Measurements from ENCODE around the gene CUBN.

CUBN gene

GRCh38 chr10:17085011-17085725 lies 44.4 kb downstream of the CUBN start:
- Histone ChIP-seq H3K27ac (no peak overlapping the region), H2AFZ (ENCODE audit: low read depth) (no peak overlapping the region), H3K36me3 (ENCODE audit: insufficient read depth) (no peaks in the 10 kb centered on the region), H3K4me2 (no peak overlapping the region), H3K4me3 (IDR thresholded peaks at IDR 0.05; ENCODE audit: insufficient read depth, low read depth, low read length) (no peak overlapping the region), H4K20me1 (ENCODE audit: insufficient read depth) (no peaks in the 10 kb centered on the region), H3K9ac (no peak overlapping the region), H3K27me3 (ENCODE audit: insufficient read depth, low read depth) (no peaks in the 10 kb centered on the region), H3K4me1 (ENCODE audit: low read depth, poor library complexity, severe bottlenecking) (no peaks in the 10 kb centered on the region), H3K79me2 (ENCODE audit: insufficient read depth, low read depth) (no peaks in the 10 kb centered on the region)
- TF ChIP-seq CTCF (conservative IDR thresholded peaks at IDR 0.05; ENCODE audit: low read depth, low read length): no peak

GRCh38 chr10:17084258-17084657 lies 45.4 kb downstream of the CUBN start:
- H3K4me3 ChIP-seq (IDR thresholded peaks at IDR 0.05; ENCODE audit: insufficient read depth, low read depth, low read length): no peak overlapping the region
- H3K4me1 ChIP-seq (ENCODE audit: low read depth, poor library complexity, severe bottlenecking): no peaks in the 10 kb centered on the region
- no peaks in the 10 kb centered on the region for H3K79me2 ChIP-seq (ENCODE audit: insufficient read depth, low read depth)
- H3K36me3 ChIP-seq (ENCODE audit: insufficient read depth): no peaks in the 10 kb centered on the region
- H3K9ac ChIP-seq: no peak overlapping the region
- H4K20me1 ChIP-seq (ENCODE audit: insufficient read depth): no peaks in the 10 kb centered on the region
- no peak overlapping the region for H3K4me2 ChIP-seq
- no peak overlapping the region for H3K27ac ChIP-seq
- H2AFZ ChIP-seq (ENCODE audit: low read depth): no peak overlapping the region
- no peaks in the 10 kb centered on the region for H3K27me3 ChIP-seq (ENCODE audit: insufficient read depth, low read depth)
- TF ChIP-seq CTCF (conservative IDR thresholded peaks at IDR 0.05; ENCODE audit: low read depth, low read length): no peak

- H3K4me1 ChIP-seq (ENCODE audit: low read depth, poor library complexity, severe bottlenecking): no peaks in the 10 kb centered on the region
- no peaks in the 10 kb centered on the region for H4K20me1 ChIP-seq (ENCODE audit: insufficient read depth)
- H3K4me3 ChIP-seq (IDR thresholded peaks at IDR 0.05; ENCODE audit: insufficient read depth, low read depth, low read length): no peak overlapping the region
- no peak overlapping the region for H3K9ac ChIP-seq
- H3K79me2 ChIP-seq (ENCODE audit: insufficient read depth, low read depth): no peaks in the 10 kb centered on the region
- H2AFZ ChIP-seq (ENCODE audit: low read depth): no peak overlapping the region
- no peaks in the 10 kb centered on the region for H3K36me3 ChIP-seq (ENCODE audit: insufficient read depth)
- no peak for TF ChIP-seq CTCF (conservative IDR thresholded peaks at IDR 0.05; ENCODE audit: low read depth, low read length)
- no peaks in the 10 kb centered on the region for H3K27me3 ChIP-seq (ENCODE audit: insufficient read depth, low read depth)
- no peak overlapping the region for H3K27ac ChIP-seq
- no peak overlapping the region for H3K4me2 ChIP-seq
These were observed 48.2 kb downstream of the CUBN start for GRCh38 chr10:17081431-17081830.

- TF ChIP-seq CTCF (conservative IDR thresholded peaks at IDR 0.05; ENCODE audit: low read depth, low read length): no peak
- Histone ChIP-seq H3K36me3 (ENCODE audit: insufficient read depth) (no peaks in the 10 kb centered on the region), H3K4me3 (IDR thresholded peaks at IDR 0.05; ENCODE audit: insufficient read depth, low read depth, low read length) (no peak overlapping the region), H3K9ac (no peak overlapping the region), H3K4me1 (ENCODE audit: low read depth, poor library complexity, severe bottlenecking) (no peaks in the 10 kb centered on the region), H3K27me3 (ENCODE audit: insufficient read depth, low read depth) (no peaks in the 10 kb centered on the region), H2AFZ (ENCODE audit: low read depth) (no peak overlapping the region), H3K27ac (no peak overlapping the region), H3K4me2 (no peak overlapping the region), H3K79me2 (ENCODE audit: insufficient read depth, low read depth) (no peaks in the 10 kb centered on the region), H4K20me1 (ENCODE audit: insufficient read depth) (no peaks in the 10 kb centered on the region)
These were observed 51.7 kb downstream of the CUBN start for GRCh38 chr10:17077890-17078289.
